ENCODE results near the gene PHACTR1.

DNA sequence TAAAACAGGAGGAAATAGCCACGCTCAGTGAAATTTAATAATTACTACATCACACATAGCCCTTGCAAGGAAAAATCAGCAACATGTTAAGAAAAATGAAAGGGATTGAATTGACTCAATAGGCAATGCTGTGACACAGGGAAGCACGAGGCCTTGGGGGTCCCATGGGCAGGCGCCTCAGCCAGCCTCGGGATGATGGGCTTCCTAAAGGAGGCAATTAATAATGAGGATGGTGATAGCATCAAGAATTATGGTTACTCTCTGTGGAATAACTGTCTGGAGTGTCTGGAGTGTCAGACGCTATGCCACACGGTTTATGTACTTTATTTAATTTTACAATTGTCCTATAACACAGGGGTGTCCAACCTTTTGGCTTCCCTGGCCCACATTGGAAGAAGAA, 481.6 kb downstream of the PHACTR1 start:
- no peak for TF ChIP-seq POLR2A (IDR thresholded peaks at IDR 0.05; ENCODE audit: low read depth, low read length)
- TF ChIP-seq CTCF (conservative IDR thresholded peaks at IDR 0.05; ENCODE audit: low read depth, low read length): no peak
- no peak for TF ChIP-seq CEBPB (IDR thresholded peaks at IDR 0.05; ENCODE audit: low read depth, low read length)
